ENCODE data around the gene STK32C.

- TF ChIP-seq ZC3H10 (CRISPR knock-in tag; IDR thresholded peaks at IDR 0.05): no peak
- no peak for TF ChIP-seq ZFP3 (CRISPR knock-in tag; IDR thresholded peaks at IDR 0.05)
Observed at GRCh38 chr10:132243141-132243540, 64.6 kb downstream of the STK32C start.

All from SK-N-SH treated with all-trans-retinoic acid at 6 μM for 48 hours (cell line).